Measurements from ENCODE around the gene KRTDAP.

Gene KRTDAP

DNA sequence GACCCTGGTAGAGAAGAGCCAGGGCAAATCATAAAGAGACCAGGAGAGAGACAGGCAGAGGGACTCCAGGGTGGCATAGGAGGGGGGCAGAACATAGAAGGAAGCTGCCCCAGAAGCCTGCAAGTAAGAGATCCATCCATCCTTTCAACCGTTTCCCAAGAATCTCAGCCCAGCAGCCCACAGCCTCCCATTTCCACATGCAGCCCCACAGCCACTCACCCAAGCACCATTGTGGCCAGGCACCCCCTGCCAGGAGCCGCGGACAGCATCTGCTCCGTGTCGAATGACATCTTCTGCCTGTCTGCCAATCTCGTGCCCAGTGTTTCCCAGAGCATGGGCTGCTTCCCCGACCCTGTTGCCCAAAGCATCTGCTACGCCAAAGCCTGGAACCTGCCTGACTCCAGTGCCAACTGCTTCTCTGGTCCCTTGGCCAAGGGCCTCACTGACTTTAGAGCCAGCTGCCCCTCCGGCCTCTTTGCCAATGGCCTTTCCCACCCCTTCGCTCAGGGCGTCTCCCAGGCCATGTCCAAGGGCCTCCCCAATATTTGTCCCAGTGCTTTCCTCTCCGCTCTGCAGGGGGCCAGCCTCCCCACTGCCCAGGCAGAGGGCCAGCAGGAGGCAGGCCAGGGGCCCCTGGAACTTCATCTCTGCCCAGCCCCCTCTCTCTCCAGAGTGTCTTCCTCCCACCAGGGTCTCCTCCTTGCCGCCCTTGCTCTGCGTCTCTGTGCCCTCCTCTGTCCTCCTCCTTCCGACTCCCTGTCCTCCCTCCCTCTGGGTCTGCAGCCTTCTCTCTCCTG, 22.8 kb upstream of the KRTDAP start:
- DNase-seq (ENCODE audit: low read depth) = no peak

DNA sequence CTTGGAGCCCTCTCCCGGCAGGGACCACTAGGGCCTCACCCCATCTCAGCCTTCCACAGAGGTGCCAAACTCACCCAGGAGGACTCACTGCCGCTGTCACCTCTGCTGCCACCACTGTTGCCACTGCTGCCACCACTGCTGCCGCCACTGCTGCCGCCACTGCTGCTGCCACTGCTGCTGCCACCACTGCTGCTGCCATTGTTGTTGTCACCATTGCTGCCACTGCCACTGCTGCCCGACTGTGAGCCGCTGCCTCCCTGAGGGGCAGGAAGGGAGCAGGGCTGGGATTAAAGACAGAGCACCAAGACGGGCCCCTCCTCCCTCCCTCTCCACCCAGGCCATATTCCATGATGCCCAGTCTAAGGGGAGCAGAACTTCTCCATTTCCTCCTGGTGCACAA, 21.1 kb upstream of the KRTDAP start:
- no peak for DNase-seq (ENCODE audit: low read depth)

DNA sequence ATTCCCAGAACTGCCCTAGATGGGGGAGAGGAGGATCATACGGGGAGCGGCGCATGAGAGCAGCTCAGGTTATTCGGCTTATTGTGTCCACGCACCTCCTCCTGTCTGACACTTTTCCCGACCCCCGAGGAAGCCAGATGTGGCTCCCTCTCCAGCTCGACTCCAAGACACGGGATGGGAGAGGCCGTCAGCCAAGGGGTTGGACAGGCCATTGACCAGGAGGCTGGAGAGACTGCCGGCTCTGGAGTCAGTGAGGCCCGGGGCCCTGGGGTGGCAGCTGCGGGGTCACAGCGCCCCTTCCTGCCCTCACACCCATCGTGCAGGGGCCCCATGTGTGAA, 20.3 kb upstream of the KRTDAP start:
- no peak for DNase-seq (ENCODE audit: low read depth)

DNA sequence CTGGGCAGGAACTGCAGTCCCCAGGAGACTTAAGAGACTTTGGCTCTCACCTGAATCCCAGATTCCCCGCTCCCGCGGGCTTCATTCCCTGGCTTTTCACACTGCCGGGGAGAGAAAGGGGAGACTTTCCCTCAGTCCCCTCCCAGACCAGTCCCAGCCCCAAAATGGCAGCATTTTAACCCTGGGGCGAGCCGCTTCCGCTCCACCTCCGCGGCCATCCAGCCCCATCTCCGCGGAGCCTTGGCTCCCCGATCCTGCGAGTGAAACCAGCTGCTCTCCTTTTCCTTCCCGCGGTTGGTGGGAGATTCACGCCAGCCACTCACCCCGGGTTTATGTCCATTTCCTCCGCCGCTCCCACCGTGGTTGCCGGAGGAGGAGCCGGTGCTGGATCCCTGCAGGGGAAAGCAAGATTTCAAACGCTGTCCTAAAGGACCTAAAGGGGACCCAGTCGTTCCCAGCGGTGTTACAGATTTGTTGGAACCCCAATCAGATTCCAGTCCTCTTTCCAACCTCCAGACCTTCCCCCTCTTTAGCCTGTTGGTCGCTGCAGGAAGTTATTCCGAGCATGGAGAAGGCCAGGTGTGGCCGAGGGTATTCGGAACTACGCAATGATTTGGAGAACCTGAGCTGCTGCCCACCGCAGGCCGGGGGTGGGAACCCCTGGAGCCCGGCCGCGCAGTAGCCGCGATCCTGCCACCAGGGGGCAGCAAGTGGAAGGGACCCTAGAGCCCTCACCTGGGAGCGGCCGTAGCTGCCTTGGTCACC, 19.8 kb upstream of the KRTDAP start:
- DNase-seq (ENCODE audit: low read depth) = peak; percentile 70

DNA sequence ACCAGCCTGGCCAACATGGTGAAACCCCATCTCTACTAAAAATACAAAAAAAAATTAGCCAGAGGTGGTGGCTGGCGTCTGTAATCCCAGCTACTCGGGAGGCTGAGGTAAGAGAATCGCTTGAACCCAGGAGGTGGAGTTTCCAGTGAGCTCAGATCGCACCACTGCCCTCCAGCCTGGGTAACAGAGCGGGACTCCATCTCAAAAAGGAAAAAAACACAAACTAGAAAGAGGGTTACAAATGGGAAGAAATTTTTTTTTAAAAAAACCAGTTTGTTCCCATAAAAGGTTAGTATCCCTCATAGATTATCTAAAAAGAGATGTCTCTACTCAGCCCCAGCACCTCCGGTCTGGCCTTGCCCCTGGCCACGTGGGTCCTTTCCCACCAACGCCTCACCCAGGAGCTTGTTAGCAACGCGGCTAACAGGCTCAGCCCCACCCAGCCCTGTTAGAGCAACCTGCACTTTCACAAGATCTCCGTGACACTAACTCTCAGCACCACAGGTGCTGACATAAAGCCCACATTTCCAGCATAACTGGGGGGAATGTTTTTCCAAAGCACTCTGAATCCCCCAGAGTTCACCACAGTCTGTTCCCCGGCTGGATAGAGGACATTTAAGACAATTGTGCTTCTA, 18.9 kb upstream of the KRTDAP start:
- no peak for DNase-seq (ENCODE audit: low read depth)

DNA sequence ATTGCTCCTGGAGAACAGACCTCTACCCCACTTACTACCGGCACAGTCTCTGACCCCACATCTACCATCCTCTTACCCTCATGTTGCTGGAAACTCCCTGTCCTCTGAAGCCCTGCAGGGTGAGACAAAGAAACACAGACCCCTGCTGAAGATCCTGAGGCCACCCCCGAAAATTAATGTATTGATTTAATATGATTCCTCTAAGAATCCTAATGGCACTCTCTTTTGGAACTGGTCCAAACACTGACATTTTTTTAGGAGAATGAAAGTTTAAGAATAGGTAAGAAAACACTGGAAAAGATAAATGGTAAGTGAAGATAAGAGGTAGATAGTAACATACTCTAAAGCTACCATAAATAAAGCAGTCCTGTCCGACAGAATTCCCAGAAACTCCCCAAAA, 17.9 kb upstream of the KRTDAP start:
- no peak for DNase-seq (ENCODE audit: low read depth)

DNA sequence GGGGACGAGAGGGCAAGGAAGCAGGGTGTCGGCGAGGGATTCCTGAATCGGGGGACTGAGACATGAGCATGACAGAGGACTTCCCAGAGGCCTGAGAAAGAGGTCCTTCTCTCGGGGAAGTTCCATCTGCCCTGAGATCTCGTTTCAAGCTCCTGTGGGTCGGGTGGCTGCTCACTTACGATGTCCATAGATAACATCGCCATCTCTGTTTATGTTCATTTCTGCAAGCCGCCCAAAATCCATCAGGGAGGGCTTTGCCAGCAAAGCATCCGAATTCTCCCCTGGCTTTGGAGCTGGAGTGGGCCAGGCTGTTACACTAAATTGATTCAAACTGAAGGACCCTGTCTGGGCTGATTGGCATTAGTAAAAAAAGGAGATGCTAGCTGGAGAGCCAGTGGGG, 17.3 kb upstream of the KRTDAP start:
- no peak for DNase-seq (ENCODE audit: low read depth)

DNA sequence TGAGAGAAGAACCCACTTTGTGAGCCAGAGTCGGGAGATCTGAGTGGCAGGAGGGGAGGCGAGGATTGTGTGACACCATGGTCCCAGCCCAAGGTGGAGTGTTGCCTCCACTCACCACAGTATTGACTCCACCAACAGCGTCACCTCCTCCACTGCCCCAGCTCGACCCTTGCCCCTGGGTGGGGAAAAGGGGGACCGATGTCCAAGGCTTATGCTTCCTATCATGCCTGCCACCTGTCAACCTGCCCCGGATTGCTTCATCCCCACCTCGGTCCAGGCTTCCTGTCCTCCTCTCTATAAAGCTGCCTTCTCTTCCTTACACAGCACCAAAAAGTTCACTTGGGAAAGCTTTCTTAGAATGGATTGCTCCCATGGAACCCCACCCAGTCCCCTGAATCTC, 15.7 kb upstream of the KRTDAP start:
- no peak for DNase-seq (ENCODE audit: low read depth)

DNA sequence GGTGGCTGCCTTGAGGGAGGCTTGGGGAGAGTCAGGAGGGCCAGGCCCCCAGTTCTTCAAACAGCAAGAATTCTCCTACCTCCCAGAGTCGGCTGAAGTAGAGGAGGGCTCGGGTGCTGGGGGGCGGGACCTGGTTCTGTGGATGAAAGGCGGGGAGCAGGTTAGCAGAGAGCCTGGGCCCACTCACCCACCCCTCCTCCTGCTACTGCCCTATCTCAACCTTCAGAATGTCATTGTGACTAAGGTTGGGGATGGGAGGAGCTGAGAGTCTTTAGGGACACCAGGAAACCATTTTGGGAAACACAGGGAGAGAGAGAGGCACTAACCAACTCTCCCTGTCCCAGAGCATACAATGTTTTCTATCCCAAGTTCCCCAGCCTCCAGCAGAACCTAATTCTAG, 12.5 kb upstream of the KRTDAP start:
- DNase-seq (ENCODE audit: low read depth) = no peak

DNA sequence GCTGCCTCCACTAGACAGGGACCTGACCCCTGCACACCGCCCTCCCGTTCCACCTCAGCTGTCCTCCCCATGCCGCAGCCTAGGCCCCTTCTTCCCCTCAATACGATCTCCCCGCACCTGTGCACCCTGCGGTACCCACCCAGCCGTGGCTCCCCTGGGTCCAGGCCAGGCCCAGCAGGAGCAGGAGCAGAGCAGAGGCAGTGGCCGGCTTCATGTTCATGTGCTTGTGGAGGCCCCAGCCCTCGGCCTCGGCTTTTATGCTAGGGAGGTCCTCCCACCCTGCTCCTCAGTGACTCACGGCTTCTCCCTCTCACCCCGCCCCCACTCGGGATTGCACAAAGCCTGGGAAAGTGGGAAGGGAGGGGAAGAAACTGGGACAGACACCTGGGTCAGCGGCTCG, 11.4 kb upstream of the KRTDAP start:
- no peak for DNase-seq (ENCODE audit: low read depth)

DNA sequence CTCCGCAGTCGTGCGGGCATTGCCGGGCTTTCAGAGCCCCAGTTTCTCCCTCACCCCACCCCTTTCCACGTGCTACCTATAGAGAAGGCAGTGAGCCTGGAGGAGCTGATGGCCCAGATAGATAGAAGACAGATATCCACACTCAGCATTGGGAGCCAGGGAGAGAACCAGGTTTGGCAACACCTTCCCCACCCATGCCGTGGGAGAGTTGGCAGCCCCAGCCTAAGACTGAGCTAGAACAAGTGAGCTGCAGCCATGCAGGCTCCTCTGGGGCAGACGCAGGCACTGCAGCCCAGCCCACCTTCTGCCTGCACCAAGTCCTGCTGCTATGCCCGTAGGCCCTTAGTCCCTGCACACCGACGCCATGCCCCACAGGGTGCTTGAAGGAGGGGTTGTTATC, 10.3 kb upstream of the KRTDAP start:
- DNase-seq (ENCODE audit: low read depth) = no peak

DNA sequence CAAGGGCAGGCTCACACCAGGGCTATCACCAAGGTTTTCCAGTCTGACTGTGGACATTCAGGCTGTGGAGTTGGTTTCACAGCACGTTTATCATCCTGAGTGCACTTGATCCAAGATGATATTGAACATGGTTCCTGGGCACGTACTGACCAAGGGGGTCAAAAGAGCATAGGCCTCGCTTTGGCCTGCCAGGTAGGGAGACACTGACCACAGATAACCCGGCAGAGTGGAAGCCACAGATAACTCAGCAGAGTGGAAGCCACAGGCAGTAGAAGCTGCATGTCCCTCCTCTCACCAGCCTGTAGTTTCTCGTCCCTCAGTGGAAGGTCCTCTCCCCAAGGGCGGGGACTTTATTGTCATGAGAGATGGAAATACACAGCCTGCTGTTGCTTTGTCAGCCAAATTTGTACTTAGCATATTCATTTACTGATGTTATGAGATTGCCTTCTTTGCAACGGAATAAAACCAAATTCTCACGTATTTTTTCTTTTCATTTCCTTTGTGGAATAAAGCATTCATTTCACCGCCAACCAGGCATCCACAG, 8.8 kb upstream of the KRTDAP start:
- no peak for DNase-seq (ENCODE audit: low read depth)

DNA sequence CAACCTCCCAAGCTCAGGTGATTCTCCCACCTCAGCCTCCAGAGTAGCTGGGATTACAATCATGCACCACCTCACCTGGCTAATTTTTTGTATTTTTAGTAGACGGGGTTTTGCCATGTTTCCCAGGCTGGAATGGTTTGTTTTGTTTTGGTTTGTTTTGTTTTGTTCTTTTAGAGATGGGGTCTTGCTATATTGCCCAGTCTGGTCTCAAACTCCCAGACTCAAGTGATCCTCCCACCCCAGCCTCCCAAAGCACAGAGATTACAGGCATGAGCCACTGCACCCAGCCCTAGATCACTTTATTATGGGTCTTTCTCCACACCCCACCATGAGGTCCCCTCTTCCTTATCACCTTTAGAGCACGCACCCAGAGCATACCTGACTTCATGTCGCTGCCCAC, 8.0 kb upstream of the KRTDAP start:
- no peak for DNase-seq (ENCODE audit: low read depth)

DNA sequence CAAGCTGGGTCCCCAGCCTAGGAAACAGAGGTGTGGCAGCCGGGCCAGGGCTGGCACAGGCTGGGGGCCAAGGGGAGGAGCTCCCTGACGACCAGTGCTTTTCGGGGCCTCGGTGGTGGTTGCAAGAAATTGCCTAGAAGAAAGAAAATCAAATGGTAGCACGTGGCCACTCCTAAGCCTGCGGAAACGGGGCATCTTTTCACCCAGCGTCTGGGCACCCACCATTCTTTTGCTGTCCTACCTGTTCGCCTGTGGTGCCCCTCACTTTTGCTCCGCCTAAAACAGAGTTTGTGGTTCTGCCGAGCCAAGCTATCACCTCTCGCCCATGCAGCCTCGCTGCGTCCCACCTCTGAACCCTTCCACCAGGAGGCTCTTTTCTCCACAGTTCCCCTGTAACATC, 7.1 kb upstream of the KRTDAP start:
- no peak for DNase-seq (ENCODE audit: low read depth)

DNA sequence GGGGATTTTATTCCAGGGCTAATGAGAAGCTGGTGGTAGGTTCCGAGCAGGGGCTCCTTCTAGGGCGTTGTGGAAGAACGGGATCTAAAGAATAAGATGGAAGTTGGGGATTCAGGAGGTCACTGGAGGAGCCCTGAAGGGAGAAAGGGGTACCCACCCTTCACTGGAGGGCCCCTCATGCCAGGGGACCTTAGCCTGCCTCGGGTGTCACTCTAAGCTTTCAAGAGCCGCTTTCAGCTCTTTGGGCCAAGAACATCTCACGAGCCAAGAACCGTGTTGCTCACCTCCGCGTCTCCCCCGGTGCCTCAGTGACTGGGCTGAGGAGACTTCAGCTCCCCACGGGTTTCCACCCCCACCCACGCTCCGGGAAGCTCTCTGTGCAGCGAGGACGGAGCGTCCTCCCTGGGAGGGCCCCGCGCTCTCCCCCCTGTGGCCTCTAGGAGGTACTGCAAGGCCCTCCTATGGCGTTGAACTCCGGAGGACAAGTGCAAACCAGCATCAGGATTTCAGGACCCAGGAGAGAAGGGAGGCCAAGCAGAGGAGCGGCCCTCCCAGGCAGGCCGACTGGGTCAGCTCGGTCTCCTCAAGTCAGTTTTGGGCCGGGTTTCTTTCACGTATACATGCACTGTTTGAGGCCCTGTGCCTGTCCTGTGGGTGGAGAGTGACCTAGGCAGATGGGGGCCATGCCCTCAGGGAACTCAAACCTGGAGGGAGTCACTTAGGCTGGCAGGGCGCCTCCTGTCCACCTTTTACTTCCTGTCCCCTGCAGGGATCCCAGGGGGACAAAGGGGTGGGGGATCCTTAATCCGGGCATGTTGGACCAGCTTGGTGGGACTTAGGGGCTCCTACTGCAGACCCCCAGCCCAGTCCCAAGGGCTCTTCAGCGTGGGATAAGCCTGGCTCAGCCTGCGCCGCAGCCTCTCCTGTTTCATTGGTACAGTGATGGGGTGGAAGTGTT, 5.1 kb upstream of the KRTDAP start:
- DNase-seq (ENCODE audit: low read depth) = peak; percentile 47

DNA sequence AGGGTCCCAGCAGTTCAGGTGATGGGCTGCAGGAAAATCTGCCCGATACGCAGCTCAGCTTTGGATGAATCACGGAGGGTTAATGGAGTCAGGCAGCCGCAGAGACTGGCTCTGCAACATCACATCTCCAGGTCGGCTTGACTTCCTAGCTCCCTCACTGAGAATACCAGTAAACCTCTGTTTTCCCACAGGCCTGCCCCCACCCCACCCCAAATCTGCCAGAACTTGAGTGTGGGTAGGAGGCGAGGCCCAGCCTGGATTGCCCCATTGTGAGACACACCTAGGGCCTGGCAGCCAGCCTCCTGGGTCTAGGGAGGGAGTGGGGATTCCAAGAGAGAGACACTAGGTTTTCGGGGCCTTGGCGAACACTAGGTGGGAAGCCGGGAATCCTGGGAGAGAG, 3.7 kb upstream of the KRTDAP start:
- DNase-seq (ENCODE audit: low read depth) = no peak

DNA sequence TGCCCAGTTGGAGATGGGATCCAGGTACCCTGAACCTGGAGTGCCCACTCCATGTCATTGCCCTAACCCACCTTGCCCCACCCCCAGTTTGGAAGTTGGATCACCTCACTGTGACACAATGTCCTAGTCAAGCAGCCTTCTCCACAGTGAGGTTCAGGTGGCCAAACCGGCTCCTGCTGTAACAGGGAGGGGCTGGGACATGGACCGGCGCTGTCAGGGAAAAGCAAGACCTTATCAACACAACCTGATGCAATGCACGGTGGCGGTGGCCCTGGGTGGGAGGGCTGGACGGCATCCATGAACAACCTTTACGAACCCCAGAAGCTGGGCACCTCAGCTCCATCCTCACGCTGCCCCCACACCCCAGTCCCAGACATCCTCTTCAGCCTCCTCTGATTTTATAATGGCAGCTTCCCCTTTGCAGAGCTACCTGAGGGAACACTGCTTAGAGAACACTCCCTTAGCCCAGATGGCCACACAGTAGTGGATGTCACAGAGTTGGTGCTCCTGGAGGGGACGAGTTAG, 1.6 kb upstream of the KRTDAP start:
- DNase-seq (ENCODE audit: low read depth) = no peak

DNA sequence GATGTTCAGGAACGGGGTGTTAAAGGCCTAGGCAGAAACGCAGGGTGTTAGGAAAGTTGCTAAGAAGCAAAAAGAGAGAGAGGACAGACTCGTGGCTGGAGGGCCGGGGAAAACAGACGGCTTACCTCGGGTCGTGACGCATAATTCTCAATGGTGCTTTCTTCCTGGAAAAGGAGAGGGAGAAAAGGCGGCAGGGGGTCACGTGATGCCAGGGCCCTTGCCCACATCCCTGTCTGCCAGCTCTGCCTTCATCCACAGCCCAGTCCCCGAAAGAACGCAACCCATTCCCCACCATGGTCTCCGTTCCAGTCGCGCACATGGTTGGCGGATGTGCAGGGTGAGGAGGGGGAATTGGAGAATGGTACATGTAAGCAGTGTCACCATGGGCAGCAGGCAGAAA, 1.6 kb downstream of the KRTDAP start:
- DNase-seq (ENCODE audit: low read depth) = no peak

DNA sequence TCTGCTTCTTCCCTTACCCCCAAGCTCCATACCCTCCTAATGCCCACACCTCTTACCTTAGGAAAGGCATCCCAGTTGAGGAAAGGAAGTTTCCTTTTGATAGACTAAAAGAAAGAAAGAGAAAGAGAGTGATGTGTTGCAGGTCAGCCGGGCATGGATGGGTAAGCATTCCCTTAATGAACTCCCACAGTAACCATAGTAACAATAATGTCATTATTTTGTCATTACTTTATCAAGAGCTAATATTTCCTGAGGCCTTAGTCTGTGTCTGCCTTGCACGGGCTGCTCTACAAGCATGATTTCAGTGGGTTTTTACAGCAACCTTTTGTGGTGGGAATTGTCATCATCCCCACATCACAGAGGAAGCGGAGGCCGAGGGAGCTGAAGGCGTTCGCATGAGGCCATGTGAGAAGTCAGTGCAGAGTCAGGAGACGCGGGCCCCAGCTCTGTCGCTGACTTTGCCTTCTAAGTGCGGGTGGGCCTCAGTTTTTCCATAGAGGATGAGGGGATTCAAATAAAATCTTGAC, 2.5 kb downstream of the KRTDAP start:
- DNase-seq (ENCODE audit: low read depth) = no peak

DNA sequence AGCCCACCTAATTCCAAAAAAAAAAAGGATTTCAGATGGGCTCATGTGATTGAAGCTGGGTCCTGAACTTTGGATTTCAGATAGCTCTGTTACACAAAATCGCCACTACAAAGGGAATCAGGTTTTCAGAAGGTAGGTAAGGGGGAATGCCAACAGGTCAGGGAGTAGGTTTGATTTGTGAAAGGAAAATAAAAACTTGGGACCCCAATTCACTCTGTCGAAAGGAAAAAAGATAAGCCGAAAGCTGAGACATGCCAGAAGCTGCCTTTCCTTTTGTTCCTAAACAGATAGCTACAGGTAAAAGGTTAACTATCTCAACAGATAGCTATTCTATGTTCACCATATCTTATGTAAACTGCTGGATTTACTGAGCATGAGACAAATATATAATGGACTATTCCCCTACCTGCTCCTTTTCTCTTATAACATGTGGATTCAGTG, 4.0 kb downstream of the KRTDAP start:
- DNase-seq (ENCODE audit: low read depth) = no peak

Measured in activated gamma-delta T cell treated with anti-CD3 and anti-CD28 coated beads, Interleukin-2, amount 50 U/mL, for 16 hours (primary cell).